NCI-H2081 (cell line): ENCODE measurements around the gene TMEM240.
"Not testable (repeated sequence)": the region's sequence is repeated elsewhere in the genome, so short reads cannot be mapped to it uniquely, and the experiment has no call there.

Experiments used
- DNase-seq, 2 experiments: peaks; one replicate each; lab custom pipeline; 2025; lab: John Stamatoyannopoulos, UW

Gene TMEM240

GRCh38 chr1:1494311-1494710 lies 46.1 kb downstream of the TMEM240 start:
- not testable (repeated sequence) for DNase-seq

GRCh38 chr1:1491601-1492000 lies 48.8 kb downstream of the TMEM240 start:
- no peak for DNase-seq

- DNase-seq = no peak
Observed at GRCh38 chr1:1490633-1491230, 49.7 kb downstream of the TMEM240 start.

- no peak for DNase-seq
Observed at GRCh38 chr1:1489861-1490260, 50.6 kb downstream of the TMEM240 start.

GRCh38 chr1:1489231-1489630 lies 51.2 kb downstream of the TMEM240 start:
- no peak for DNase-seq

GRCh38 chr1:1487701-1488100 lies 52.7 kb downstream of the TMEM240 start:
- no peak for DNase-seq

- not testable (repeated sequence) for DNase-seq
Observed at GRCh38 chr1:1485755-1486317, 54.6 kb downstream of the TMEM240 start.

GRCh38 chr1:1484976-1485750 lies 55.3 kb downstream of the TMEM240 start:
- DNase-seq = not testable (repeated sequence)
